Measurements from ENCODE around the gene WRAP53.

WRAP53 gene

DNA sequence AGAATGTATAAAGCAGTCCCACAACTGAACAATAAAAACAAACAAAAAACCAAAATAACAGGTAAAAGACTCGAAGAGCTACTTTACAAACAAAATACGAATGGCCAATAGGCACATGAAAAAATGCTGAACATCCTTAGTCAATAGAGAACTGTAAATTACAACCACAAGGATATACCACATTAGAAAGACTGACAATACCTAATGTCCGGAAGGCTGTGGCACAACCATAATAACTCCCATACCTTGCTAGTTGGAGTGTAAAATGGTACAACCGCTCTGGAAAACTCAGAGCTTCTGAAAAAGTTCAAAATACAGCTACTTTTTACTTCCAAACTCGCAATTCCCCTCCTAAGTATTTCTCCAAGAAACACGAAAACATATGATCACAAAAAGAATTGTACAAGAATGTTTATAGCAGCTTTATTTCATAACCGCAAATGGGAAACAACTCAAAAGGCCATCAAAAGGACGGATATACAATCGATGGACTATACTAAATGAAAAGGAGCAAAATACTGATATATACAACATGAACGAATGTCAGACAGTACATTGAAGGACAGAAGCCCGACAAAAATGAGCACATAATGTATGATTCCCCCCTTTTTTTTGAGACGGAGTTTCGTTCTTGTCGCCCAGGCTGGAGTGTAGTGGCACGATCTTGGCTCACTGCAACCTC, 3.3 kb upstream of the WRAP53 start:
- no peak for DNase-seq (ENCODE audit: low read depth)

- DNase-seq (ENCODE audit: low read depth) = peak; percentile 96
Measured at GRCh38 chr17:7685533-7686221, 2.6 kb upstream of the WRAP53 start.

DNA sequence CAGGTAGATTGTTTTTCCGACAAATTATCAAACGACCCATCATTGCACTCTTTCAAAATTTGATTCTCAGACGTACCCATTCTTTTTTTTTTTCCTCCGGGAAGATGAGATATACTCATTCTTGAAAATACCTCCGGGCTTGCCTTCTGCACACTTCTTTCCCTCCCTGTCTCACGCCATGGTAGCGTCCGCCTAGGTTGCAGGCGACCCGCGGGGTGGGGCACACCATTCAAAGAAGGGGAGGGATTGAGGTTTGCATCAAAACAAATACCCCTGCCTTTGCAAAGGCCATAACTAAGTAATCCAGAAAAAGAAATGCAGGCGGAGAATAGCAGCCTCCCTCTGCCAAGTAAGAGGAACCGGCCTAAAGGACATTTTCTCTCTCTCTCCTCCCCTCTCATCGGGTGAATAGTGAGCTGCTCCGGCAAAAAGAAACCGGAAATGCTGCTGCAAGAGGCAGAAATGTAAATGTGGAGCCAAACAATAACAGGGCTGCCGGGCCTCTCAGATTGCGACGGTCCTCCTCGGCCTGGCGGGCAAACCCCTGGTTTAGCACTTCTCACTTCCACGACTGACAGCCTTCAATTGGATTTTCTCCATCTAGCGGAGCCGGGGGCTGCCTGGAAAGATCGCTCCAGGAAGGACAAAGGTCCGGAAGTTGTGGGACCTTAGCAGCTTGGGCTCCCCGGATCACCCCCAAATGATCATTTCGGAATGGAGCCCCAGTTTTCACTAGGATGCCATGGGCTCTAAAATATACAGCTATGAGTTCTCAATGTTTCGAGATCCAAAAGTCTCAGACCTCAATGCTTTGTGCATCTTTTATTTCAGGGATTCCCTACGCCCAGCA, 1.8 kb upstream of the WRAP53 start:
- no peak for DNase-seq (ENCODE audit: low read depth)

GRCh38 chr17:7687072-7687907, 987 bp upstream of the WRAP53 start, which contains the start of gene TP53:
TP53 (minus strand) TSS chr17:7687490; CDS start chr17:7676594, 10,896 bp downstream.
- peak; percentile 90 for DNase-seq (ENCODE audit: low read depth)

- no peak for DNase-seq (ENCODE audit: low read depth)
Measured at GRCh38 chr17:7688808-7689316, 585 bp downstream of the WRAP53 start.

- DNase-seq (ENCODE audit: low read depth) = no peak
Measured at GRCh38 chr17:7695586-7695985, 7.3 kb downstream of the WRAP53 start.

DNA sequence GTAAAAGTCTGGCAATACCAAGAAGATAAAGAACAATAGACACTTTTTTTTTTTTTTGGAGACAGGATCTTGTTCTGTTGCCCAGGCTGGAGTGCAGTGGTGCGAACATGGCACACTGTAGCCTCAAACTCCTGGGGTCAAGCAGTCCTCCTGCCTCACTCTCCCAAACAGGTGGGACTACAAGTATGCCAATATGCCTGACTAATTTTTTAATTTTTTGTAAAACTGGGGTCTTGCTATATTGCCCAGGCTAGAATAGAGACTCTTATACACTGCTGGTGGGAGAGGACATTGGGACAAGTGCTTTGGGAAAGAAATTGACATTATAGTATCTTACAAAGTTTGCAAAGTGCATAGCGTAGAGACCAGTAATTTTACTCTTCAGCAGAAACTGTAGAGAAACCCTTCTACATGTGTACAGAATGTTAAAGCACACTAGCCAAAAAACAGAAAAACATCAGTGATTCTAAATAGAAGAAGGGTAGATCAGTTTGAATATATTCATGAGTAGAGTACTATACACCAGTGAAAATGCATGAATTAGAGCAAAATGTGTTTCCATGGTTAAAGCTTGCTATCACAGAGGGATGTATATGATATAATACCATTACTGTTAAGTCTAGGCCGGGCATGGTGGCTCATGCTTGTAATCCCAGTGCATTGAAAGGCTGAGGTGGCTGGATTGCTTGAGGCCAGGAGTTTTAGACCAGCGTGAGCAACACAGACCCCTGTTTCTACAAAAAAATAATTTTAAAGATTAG, 9.7 kb downstream of the WRAP53 start:
- no peak for DNase-seq (ENCODE audit: low read depth)

- no peak for DNase-seq (ENCODE audit: low read depth)
Measured at GRCh38 chr17:7700510-7700909, 12.2 kb downstream of the WRAP53 start.

DNA sequence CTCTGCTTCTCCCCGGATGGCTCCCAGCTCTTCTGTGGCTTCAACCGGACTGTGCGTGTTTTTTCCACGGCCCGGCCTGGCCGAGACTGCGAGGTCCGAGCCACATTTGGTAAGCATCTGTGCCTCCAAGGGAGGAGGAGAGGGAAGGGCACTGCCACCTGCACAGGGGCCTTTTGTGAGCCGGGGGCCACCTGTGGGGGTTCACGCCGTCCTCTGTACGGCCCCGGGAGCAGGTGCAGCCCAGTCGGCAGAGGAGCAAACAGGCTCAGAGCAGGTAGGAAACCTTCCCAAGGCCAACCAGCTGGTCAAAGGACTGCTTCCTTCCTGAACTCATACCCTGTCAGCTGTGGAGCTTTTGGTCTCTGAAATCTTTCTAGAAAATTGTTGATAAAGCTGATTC, 13.4 kb downstream of the WRAP53 start:
- no peak for DNase-seq (ENCODE audit: low read depth)

- no peak for DNase-seq (ENCODE audit: low read depth)
Measured at GRCh38 chr17:7702776-7703175, 14.5 kb downstream of the WRAP53 start.

GRCh38 chr17:7703584-7704479, 15.6 kb downstream of the WRAP53 start:
- DNase-seq (ENCODE audit: low read depth) = peak; percentile 63

DNA sequence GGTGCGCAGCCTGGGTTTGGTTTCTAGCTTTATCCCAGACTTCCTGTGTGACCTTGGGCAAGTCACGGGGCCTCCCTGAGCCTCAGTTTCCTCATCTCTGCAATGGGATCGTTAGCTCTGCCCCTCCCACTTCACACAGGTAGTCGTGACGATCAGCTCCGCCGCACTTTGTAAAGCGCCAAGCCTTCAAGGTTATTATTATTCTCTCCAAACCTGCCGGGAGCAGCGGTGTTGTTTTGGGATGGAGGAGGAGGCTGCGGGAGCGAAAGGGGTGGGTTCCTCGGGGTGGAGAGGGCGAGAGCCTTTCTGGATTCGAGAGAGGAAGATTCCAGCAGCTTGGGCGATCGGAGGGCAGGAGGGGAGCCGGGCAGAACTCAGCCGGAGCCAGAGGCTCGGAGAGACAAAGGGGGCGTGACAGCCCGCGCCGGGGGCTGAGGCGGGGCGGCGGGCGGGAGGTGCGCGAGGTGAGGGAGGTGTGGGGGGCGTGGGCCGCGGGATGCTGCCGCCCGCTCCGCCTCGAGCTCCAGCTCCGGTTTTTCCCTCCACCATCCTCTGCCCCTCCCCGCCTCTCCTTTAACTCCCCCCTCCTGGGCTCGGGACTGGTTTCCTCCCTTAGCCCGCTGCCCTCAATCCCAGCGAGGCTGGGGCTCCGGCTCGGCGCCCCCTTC, 16.5 kb downstream of the WRAP53 start, which contains the start of gene EFNB3:
EFNB3 (plus strand) TSS at position 602 of the 668 bp plus-strand sequence. CDS start 397 bp downstream, outside the sequence.
- no peak for DNase-seq (ENCODE audit: low read depth)

DNA sequence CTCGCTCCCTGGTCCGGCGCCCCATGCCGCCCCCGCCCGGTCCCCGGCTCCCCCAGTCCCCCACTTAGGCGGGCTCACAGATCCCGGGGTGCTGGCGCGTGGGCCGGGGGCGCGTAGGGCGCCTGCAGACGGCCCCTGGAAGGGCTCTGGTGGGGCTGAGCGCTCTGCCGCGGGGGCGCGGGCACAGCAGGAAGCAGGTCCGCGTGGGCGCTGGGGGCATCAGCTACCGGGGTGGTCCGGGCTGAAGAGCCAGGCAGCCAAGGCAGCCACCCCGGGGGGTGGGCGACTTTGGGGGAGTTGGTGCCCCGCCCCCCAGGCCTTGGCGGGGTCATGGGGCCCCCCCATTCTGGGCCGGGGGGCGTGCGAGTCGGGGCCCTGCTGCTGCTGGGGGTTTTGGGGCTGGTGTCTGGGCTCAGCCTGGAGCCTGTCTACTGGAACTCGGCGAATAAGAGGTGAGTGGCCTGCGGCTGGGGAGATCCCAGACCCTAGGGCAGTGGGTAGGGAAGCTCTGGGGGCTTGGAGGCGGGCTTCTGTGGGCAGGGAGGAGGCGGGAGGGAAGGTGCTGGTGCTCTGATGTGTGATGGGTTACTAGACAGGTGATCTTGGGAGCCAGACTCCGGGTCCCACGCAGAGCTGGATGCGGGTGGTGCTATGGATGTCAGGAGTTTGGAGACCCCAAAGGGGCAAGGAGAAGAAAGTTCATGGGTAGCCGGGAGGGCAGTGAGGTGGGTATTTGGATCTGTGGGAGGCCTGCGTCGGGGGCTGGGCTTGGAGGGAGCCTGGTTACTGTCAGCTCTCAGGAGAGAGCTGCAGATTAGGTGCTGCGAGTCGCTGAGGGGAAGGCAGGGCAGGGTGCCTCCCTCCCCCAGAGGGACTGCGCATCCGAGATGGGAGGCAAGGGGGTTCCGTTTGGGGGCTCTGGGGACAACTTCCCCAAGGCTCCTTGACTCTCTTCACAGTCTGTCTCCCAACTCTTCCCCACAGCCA, 17.3 kb downstream of the WRAP53 start:
- no peak for DNase-seq (ENCODE audit: low read depth)

GRCh38 chr17:7706631-7707354, 18.5 kb downstream of the WRAP53 start:
- DNase-seq (ENCODE audit: low read depth) = no peak

- DNase-seq (ENCODE audit: low read depth) = no peak
Measured at GRCh38 chr17:7707446-7707845, 19.2 kb downstream of the WRAP53 start.

- no peak for DNase-seq (ENCODE audit: low read depth)
Measured at GRCh38 chr17:7707858-7708750, 19.8 kb downstream of the WRAP53 start.
